ENCODE results near the gene LPP. TPM values are rescaled to one million over a fixed set of nuclear protein-coding genes. Genes with fewer than 3 reads are reported as not detected.

Gene LPP
- total and polyA plus RNA-seq, 5 donors: 14.5 to 205 (median 159) TPM

GRCh38 chr3:188759336-188760005 lies 605.5 kb downstream of the LPP start:
- Histone ChIP-seq H3K4me3 (ENCODE audit: low read length) (no peak overlapping the region), H3K27ac (ENCODE audit: low read length) (no peak overlapping the region), H3K27me3 (ENCODE audit: control insufficient read depth, insufficient read depth) (no peaks in the 10 kb centered on the region), H3K9me3 (ENCODE audit: control insufficient read depth, low read length) (no peaks in the 10 kb centered on the region), H3K4me1 (ENCODE audit: control insufficient read depth, insufficient read depth, low read length) (no peaks in the 10 kb centered on the region)
- no peak for ATAC-seq
- intact Hi-C loops (cut with DNase I): no loop called here
- 94% methylated on average over 5 of the region's 5 CpGs for WGBS
- DNase-seq: no peak

DNA sequence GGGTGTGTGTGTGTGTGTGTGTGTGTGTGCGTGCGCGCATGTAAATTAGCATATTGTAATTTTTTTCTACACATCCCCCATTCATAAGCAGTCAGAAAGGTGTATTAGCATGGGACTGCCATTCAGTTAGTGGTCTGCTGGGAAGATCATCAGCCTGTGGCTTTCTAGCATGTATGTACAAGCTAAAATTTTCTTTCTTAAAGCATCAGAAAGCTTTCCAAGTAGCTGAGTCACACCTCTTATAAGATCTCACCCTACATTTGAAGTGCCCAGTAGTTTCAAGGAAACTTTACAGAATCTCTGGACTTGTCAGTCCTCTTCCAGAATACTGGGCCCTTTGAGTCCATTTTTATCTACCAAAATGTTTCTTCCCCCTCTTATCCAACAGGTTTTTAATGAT lies 606.5 kb downstream of the LPP start:
- H3K4me3 ChIP-seq (ENCODE audit: low read length): no peak overlapping the region
- 67% methylated on average over 3 of the region's 3 CpGs for WGBS
- DNase-seq: no peak
- ATAC-seq: no peak
- H3K27ac ChIP-seq (ENCODE audit: low read length): no peak overlapping the region
- H3K4me1 ChIP-seq (ENCODE audit: control insufficient read depth, insufficient read depth, low read length): no peaks in the 10 kb centered on the region
- no peaks in the 10 kb centered on the region for H3K9me3 ChIP-seq (ENCODE audit: control insufficient read depth, low read length)
- H3K27me3 ChIP-seq (ENCODE audit: control insufficient read depth, insufficient read depth): no peaks in the 10 kb centered on the region
- intact Hi-C loops (cut with DNase I): no loop called here

DNA sequence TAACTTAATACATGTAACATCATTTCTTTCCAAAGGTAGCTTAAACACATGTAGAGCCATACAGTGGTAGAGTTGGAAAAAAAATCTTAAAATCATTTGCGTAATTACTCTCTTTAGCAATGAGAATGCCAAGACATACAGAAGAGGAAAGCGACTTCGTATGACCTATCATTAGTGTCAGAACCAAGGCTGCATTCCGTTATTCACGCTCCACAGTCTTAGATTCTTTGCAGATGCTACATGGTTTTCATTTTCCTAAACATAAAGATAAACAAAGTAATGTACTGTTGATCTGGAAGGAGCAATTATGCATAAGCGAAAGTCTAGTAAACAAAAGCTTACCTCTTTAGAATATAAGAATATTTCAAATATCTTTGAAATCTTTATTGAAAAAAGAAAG lies 607.5 kb downstream of the LPP start:
- intact Hi-C loops (cut with DNase I): no loop called here
- Histone ChIP-seq H3K9me3 (ENCODE audit: control insufficient read depth, low read length) (no peaks in the 10 kb centered on the region), H3K4me3 (ENCODE audit: low read length) (no peak overlapping the region), H3K27me3 (ENCODE audit: control insufficient read depth, insufficient read depth) (no peaks in the 10 kb centered on the region), H3K27ac (ENCODE audit: low read length) (no peak overlapping the region), H3K4me1 (ENCODE audit: control insufficient read depth, insufficient read depth, low read length) (no peaks in the 10 kb centered on the region)
- ATAC-seq (no peak), DNase-seq (no peak)
- 82% methylated on average over 6 of the region's 6 CpGs for WGBS

DNA sequence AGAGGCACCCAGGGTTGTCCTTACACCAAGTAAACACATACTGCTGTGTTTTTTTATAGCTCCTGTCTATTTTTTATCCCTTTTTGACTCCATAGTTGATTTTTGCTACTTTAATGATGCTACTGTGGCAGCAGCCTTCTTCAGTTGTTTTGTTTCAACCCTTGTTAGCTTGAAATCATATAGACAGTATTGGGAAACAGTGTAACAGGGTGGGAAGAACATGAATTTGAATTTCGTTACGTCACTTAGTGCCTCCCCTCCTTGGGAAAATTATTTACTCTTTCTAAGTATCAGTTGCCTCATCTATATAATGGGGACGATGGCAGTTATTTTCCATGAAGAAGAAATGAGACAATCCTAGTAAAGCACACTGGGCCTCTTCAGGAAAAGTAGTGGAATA lies 608.0 kb downstream of the LPP start:
- Histone ChIP-seq H3K9me3 (ENCODE audit: control insufficient read depth, low read length) (no peaks in the 10 kb centered on the region), H3K4me1 (ENCODE audit: control insufficient read depth, insufficient read depth, low read length) (no peaks in the 10 kb centered on the region), H3K27me3 (ENCODE audit: control insufficient read depth, insufficient read depth) (no peaks in the 10 kb centered on the region), H3K4me3 (ENCODE audit: low read length) (no peak overlapping the region), H3K27ac (ENCODE audit: low read length) (no peak overlapping the region)
- intact Hi-C loops (cut with DNase I): no loop called here
- no peak for DNase-seq
- 96% methylated on average over 3 of the region's 3 CpGs for WGBS
- ATAC-seq: no peak

DNA sequence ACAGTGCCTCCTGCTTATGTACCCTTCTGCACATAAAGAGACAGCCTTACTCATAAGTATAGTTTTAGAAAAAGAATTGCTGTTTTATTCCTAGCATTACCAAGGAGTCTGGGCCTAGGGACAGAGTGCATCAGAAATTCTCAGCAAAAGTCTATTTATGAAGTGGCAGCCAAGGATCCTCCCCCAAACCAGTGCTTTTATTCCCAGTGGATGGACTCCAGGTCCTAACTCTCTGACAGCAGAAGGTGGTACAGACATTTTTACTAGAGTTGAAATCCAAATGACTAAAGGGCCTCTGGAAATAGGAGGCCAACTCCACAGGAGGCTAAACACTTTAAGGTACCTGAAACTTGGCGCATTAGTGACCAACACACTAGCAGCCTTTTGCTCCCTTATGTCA lies 610.7 kb downstream of the LPP start:
- Histone ChIP-seq H3K27ac (ENCODE audit: low read length) (peak overlapping the region; percentile 10), H3K27me3 (ENCODE audit: control insufficient read depth, insufficient read depth) (no peaks in the 10 kb centered on the region), H3K9me3 (ENCODE audit: control insufficient read depth, low read length) (no peaks in the 10 kb centered on the region), H3K4me3 (ENCODE audit: low read length) (no peak overlapping the region), H3K4me1 (ENCODE audit: control insufficient read depth, insufficient read depth, low read length) (no peaks in the 10 kb centered on the region)
- DNase-seq (no peak), ATAC-seq (peak; percentile 11 to 33)
- intact Hi-C loops (cut with DNase I): no loop called here
- WGBS: 100% methylated on average over 1 of the region's 1 CpG

DNA sequence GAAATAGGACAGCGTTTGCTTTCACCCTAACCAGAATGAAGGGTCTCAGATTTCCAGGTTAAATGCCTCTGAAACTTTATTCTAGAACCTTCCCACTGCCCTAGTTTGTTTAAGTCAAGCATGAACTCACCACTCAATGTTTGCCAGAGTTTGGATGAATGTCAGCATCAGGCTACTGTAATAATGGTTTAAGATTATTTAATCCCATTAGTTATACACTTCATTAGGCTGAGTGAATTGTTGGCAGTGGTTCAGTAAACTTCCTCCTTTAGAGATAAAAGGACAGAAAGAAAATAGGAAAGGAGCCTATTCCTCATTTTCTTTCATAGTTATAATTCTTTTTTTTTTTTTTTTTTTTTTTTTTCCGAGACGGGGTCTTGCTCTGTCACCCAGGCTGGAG lies 615.9 kb downstream of the LPP start:
- Histone ChIP-seq H3K4me3 (ENCODE audit: low read length) (no peak overlapping the region), H3K9me3 (ENCODE audit: control insufficient read depth, low read length) (no peaks in the 10 kb centered on the region), H3K27me3 (ENCODE audit: control insufficient read depth, insufficient read depth) (no peaks in the 10 kb centered on the region), H3K4me1 (ENCODE audit: control insufficient read depth, insufficient read depth, low read length) (peaks cover 2% of the 10 kb centered on the region), H3K27ac (ENCODE audit: low read length) (no peak overlapping the region)
- 78% methylated on average over 3 of the region's 3 CpGs for WGBS
- ATAC-seq (no peak), DNase-seq (no peak)
- intact Hi-C loops (cut with DNase I): no loop called here

DNA sequence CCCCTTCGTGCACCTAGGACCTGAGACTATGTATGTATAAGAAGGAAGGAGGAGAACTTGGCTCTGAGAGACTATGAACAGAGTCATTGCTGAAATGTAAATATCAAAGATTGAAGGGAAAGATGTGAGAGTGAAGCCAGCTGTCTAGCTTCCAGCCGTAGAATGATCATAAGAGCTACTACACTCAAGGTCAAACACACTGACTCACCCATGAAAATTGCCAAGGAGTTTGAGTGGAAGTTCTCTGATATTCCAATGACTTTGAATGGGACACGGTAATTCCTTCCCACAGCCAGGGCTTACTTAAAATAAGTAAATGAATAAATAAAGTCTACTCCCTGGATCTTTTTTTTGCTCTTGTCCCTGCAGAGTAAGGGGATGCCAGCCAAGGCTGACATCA lies 618.9 kb downstream of the LPP start:
- ATAC-seq (peak; percentile 49 to 70), DNase-seq (no peak)
- H3K9me3 ChIP-seq (ENCODE audit: control insufficient read depth, low read length): no peaks in the 10 kb centered on the region
- H3K4me3 ChIP-seq (ENCODE audit: low read length): no peak overlapping the region
- no peaks in the 10 kb centered on the region for H3K27me3 ChIP-seq (ENCODE audit: control insufficient read depth, insufficient read depth)
- WGBS: 52% methylated on average over 3 of the region's 3 CpGs
- H3K4me1 ChIP-seq (ENCODE audit: control insufficient read depth, insufficient read depth, low read length): peaks cover 7% of the 10 kb centered on the region
- intact Hi-C loops (cut with DNase I): no loop called here
- peak overlapping the region; percentile 61 for H3K27ac ChIP-seq (ENCODE audit: low read length)

DNA sequence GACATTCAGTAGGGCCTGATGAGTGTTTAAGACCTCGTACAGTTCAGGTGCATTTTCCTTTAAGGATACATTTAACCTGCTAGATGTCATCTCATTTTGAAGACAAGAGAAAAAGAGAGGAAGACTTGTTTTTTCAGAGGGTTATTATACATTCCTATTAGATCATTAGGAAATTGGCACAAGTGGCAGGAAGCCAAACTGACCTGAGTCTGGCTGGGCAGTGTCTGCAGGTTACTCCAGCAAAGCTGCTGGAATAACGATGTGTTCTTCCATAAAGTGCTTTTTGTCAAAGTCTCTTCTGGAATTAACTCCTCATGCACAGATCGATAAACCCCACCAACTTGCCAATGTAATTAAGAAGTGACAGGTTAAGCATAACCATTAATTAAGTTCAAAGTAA lies 621.5 kb downstream of the LPP start:
- H3K9me3 ChIP-seq (ENCODE audit: control insufficient read depth, low read length): no peaks in the 10 kb centered on the region
- no peak overlapping the region for H3K4me3 ChIP-seq (ENCODE audit: low read length)
- intact Hi-C loops (cut with DNase I): loop anchor here in 1 of 4 donors (5.0 kb wide), 1 partner anchor 103 kb away; no protein-coding TSS in a partner anchor
- peaks cover 7% of the 10 kb centered on the region for H3K4me1 ChIP-seq (ENCODE audit: control insufficient read depth, insufficient read depth, low read length)
- no peak overlapping the region for H3K27ac ChIP-seq (ENCODE audit: low read length)
- 83% methylated on average over 3 of the region's 3 CpGs for WGBS
- DNase-seq: no peak
- no peak for ATAC-seq
- H3K27me3 ChIP-seq (ENCODE audit: control insufficient read depth, insufficient read depth): no peaks in the 10 kb centered on the region

DNA sequence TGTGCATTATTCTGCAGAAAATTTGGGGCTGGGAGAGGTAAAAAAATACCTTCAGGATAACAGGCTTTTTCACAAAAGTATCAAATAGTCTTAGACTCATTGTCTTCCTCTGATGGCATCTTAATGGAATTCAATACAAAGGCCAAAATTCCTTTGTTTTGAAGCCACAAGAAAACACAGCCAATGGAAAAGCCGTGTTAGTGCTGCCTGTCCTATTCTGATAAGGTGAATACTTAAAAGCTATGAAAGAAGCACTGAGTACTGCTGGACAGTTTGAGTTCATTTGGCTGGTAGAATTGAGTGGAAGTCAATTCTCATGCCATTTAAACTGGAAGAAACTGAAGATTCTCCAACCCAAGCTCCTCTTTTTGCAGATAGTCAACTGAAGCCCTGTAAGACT lies 622.5 kb downstream of the LPP start:
- Histone ChIP-seq H3K4me1 (ENCODE audit: control insufficient read depth, insufficient read depth, low read length) (peaks cover 10% of the 10 kb centered on the region), H3K9me3 (ENCODE audit: control insufficient read depth, low read length) (no peaks in the 10 kb centered on the region), H3K27me3 (ENCODE audit: control insufficient read depth, insufficient read depth) (no peaks in the 10 kb centered on the region), H3K27ac (ENCODE audit: low read length) (no peak overlapping the region), H3K4me3 (ENCODE audit: low read length) (no peak overlapping the region)
- DNase-seq: no peak
- ATAC-seq: peak in 1 of 2 donors; percentile 17
- 24% methylated on average over 1 of the region's 1 CpG for WGBS
- intact Hi-C loops (cut with DNase I): loop anchor here in 1 of 4 donors (5.0 kb wide), 1 partner anchor 104 kb away; no protein-coding TSS in a partner anchor

GRCh38 chr3:188778091-188778852 lies 624.3 kb downstream of the LPP start:
- 86% methylated on average over 1 of the region's 1 CpG for WGBS
- Histone ChIP-seq H3K27ac (ENCODE audit: low read length) (no peak overlapping the region), H3K4me1 (ENCODE audit: control insufficient read depth, insufficient read depth, low read length) (peaks cover 7% of the 10 kb centered on the region), H3K27me3 (ENCODE audit: control insufficient read depth, insufficient read depth) (no peaks in the 10 kb centered on the region), H3K9me3 (ENCODE audit: control insufficient read depth, low read length) (no peaks in the 10 kb centered on the region), H3K4me3 (ENCODE audit: low read length) (no peak overlapping the region)
- ATAC-seq (no peak), DNase-seq (no peak)
- intact Hi-C loops (cut with DNase I): loop anchor here in 1 of 4 donors (5.0 kb wide), 1 partner anchor 106 kb away; no protein-coding TSS in a partner anchor

- intact Hi-C loops (cut with DNase I): loop anchor here in 1 of 4 donors (5.0 kb wide), 1 partner anchor 107 kb away; no protein-coding TSS in a partner anchor
- 79% methylated on average over 8 of the region's 8 CpGs for WGBS
- Histone ChIP-seq H3K9me3 (ENCODE audit: control insufficient read depth, low read length) (no peaks in the 10 kb centered on the region), H3K27me3 (ENCODE audit: control insufficient read depth, insufficient read depth) (no peaks in the 10 kb centered on the region), H3K4me1 (ENCODE audit: control insufficient read depth, insufficient read depth, low read length) (peaks cover 7% of the 10 kb centered on the region), H3K27ac (ENCODE audit: low read length) (peak overlapping the region; percentile 8), H3K4me3 (ENCODE audit: low read length) (no peak overlapping the region)
- ATAC-seq (peak; percentile 5 to 17), DNase-seq (no peak)
Observed at GRCh38 chr3:188779281-188779980, 625.5 kb downstream of the LPP start.
